Naive thymus-derived CD4-positive, alpha-beta T cell (primary cell): Measurements from ENCODE around the gene PLA2G1B. TPM values are rescaled to one million over a fixed set of nuclear protein-coding genes. Genes with fewer than 3 reads are reported as not detected.
"Not testable (repeated sequence)": the region's sequence is repeated elsewhere in the genome, so short reads cannot be mapped to it uniquely, and the experiment has no call there.

Source experiments
- ATAC-seq: fragments of 150-1000 bp; cut with Tn5 transposase; 2 replicates; pipeline ENCODE4 v1.10.0; 2021; ENCODE audit warnings: mild to moderate bottlenecking, moderate library complexity
- CTCF ChIA-PET: fragments of 350-600 bp; sonication (Branson Sonifier 250); formaldehyde crosslinking; loops from one replicate; lab custom pipeline; 2021; ENCODE audit warnings: antibody characterized with exemption; lab: Charles Lee
- POLR2A ChIA-PET: fragments of 350-600 bp; sonication (Branson Sonifier 250); formaldehyde crosslinking; loops from one replicate; lab custom pipeline; 2021; ENCODE audit warnings: antibody characterized with exemption, inconsistent platforms; lab: Charles Lee
- DNase-seq, 9 donors: peaks; one replicate each; pipeline versions ENCODE4 v3.0.0 to v3.0.0-alpha.2; 2020 to 2022; ENCODE audit warnings: mixed read lengths in 1 of 9
- H3K27ac ChIP-seq: one replicate; pipeline ENCODE4 v1.7.0; 2013; ENCODE audit warnings: mild to moderate bottlenecking, low read depth, low read length, moderate library complexity
- H3K27me3 ChIP-seq, 2 donors: one replicate each; pipeline ENCODE4 v1.7.0; 2013; ENCODE audit warnings: low read length in 2 of 2, mild to moderate bottlenecking in 2 of 2, moderate library complexity in 2 of 2; ENCODE audit not compliant: control insufficient read depth in 2 of 2, insufficient read depth in 2 of 2
- H3K36me3 ChIP-seq, 3 experiments: 1 replicate in 2 of 3; 2 replicates in 1 of 3; pipeline ENCODE4 v1.7.0; 2013; ENCODE audit warnings: low read length in 3 of 3, mild to moderate bottlenecking in 3 of 3, moderate library complexity in 1 of 3; ENCODE audit not compliant: insufficient read depth in 3 of 3, control insufficient read depth in 2 of 3
- H3K4me1 ChIP-seq, 2 donors: one replicate each; pipeline ENCODE4 v1.7.0; 2013; ENCODE audit warnings: low read length in 2 of 2, mild to moderate bottlenecking in 2 of 2, moderate library complexity in 1 of 2; ENCODE audit not compliant: control insufficient read depth in 2 of 2, insufficient read depth in 2 of 2
- H3K4me3 ChIP-seq: 2 replicates; pipeline ENCODE4 v1.7.0; 2013; ENCODE audit warnings: mild to moderate bottlenecking, low read length
- H3K9me3 ChIP-seq, 3 experiments: 1 replicate in 2 of 3; 2 replicates in 1 of 3; pipeline ENCODE4 v1.7.0; 2013; ENCODE audit warnings: low read length in 3 of 3; ENCODE audit not compliant: control insufficient read depth in 2 of 3
- H3K27ac Mint-ChIP-seq, 9 donors: one replicate each; pipeline ENCODE4 v1.8.0; 2020 to 2022; ENCODE audit warnings: mixed read lengths in 9 of 9, mild to moderate bottlenecking in 8 of 9, moderate library complexity in 5 of 9, inconsistent platforms in 2 of 9
- H3K27me3 Mint-ChIP-seq, 5 donors: one replicate each; pipeline ENCODE4 v1.8.0; 2021 to 2022; ENCODE audit warnings: mixed read lengths in 5 of 5, mild to moderate bottlenecking in 1 of 5
- H3K36me3 Mint-ChIP-seq, 5 donors: one replicate each; pipeline ENCODE4 v1.8.0; 2020 to 2022; ENCODE audit warnings: mixed read lengths in 5 of 5, mild to moderate bottlenecking in 3 of 5, inconsistent platforms in 1 of 5
- H3K4me1 Mint-ChIP-seq, 7 donors: one replicate each; pipeline ENCODE4 v1.8.0; 2020 to 2022; ENCODE audit warnings: mixed read lengths in 7 of 7, mild to moderate bottlenecking in 3 of 7, inconsistent platforms in 1 of 7
- H3K4me3 Mint-ChIP-seq, 10 donors: one replicate each; pipeline ENCODE4 v1.8.0; 2020 to 2022; ENCODE audit warnings: mild to moderate bottlenecking in 10 of 10, mixed read lengths in 10 of 10, moderate library complexity in 6 of 10, inconsistent platforms in 2 of 10
- H3K9me3 Mint-ChIP-seq, 11 donors: one replicate each; pipeline ENCODE4 v1.8.0; 2020 to 2022; ENCODE audit warnings: mixed read lengths in 11 of 11, mild to moderate bottlenecking in 4 of 11, inconsistent platforms in 1 of 11, moderate library complexity in 1 of 11
- intact Hi-C, 2 donors: fragments of 100-400 bp; cut with micrococcal nuclease; formaldehyde crosslinking; loops; one replicate each; pipeline ENCODE4 v1.15.1; 2023
- polyA plus RNA-seq, 2 donors: library from polyadenylated mRNA; unstranded; fragments of 300-500 nt; fragmentation: Illumina TruSeq; gene quantifications; one replicate each; pipeline ENCODE4 v1.2.3, GENCODE V29; 2021
- total RNA-seq, 6 experiments: library from RNA in 5 of 6; stranded (reverse) in 5 of 6; gene quantifications; 1 replicate in 5 of 6; 2 replicates in 1 of 6; pipeline ENCODE4 v1.2.3 and lab custom pipeline; 2021 to 2026

The PLA2G1B gene
- total and polyA plus RNA-seq, 7 experiments from 2014 or later = 0.92 to 1.5 TPM; not detected in 5

- H3K4me1 ChIP-seq = no peaks in the 10 kb centered on the region
- H3K27me3 ChIP-seq = no peaks in the 10 kb centered on the region
- intact Hi-C loops = no loop called here
- peaks cover 0 to 5% (median 0%) of the 10 kb centered on the region in 3 experiments for H3K9me3 ChIP-seq
- no peak overlapping the region for H3K4me3 ChIP-seq
- H3K27me3 Mint-ChIP-seq = peaks cover 0 to 17% (median 7%) of the 10 kb centered on the region in 5 donors
- H3K4me3 Mint-ChIP-seq = no peak overlapping the region
- ChIA-PET CTCF (no interaction called here), POLR2A (no interaction called here)
- H3K4me1 Mint-ChIP-seq = no peaks in the 10 kb centered on the region
- H3K27ac Mint-ChIP-seq = no peak overlapping the region
- peaks cover 0 to 7% (median 5%) of the 10 kb centered on the region in 5 donors for H3K36me3 Mint-ChIP-seq
- ATAC-seq (no peak), DNase-seq (no peak)
- H3K27ac ChIP-seq = no peak overlapping the region
- no peaks in the 10 kb centered on the region for H3K36me3 ChIP-seq
- H3K9me3 Mint-ChIP-seq = peaks cover 0 to 15% (median 10%) of the 10 kb centered on the region in 11 donors
Observed at GRCh38 chr12:120342175-120343038, 14.8 kb upstream of the PLA2G1B start.

- Mint-ChIP-seq H3K36me3 (peaks cover 0 to 10% (median 9%) of the 10 kb centered on the region in 5 donors), H3K4me3 (no peak overlapping the region), H3K4me1 (peaks cover 0 to 5% (median 0%) of the 10 kb centered on the region in 7 donors), H3K9me3 (peaks cover 0 to 29% (median 16%) of the 10 kb centered on the region in 11 donors), H3K27me3 (peaks cover 0 to 15% (median 5%) of the 10 kb centered on the region in 5 donors), H3K27ac (no peak overlapping the region)
- DNase-seq = no peak
- intact Hi-C loops = no loop called here
- ChIA-PET POLR2A (no interaction called here), CTCF (no interaction called here)
- no peak overlapping the region for H3K27ac ChIP-seq
- H3K9me3 ChIP-seq = peaks cover 0 to 14% (median 0%) of the 10 kb centered on the region in 3 experiments
- H3K4me3 ChIP-seq = no peak overlapping the region
- H3K27me3 ChIP-seq = no peaks in the 10 kb centered on the region
- no peaks in the 10 kb centered on the region for H3K4me1 ChIP-seq
- no peaks in the 10 kb centered on the region for H3K36me3 ChIP-seq
- ATAC-seq = no peak
Observed at GRCh38 chr12:120339256-120339655, 11.7 kb upstream of the PLA2G1B start.

- intact Hi-C loops = no loop called here
- POLR2A ChIA-PET = no interaction called here
- Mint-ChIP-seq H3K36me3 (peaks cover 0 to 10% (median 9%) of the 10 kb centered on the region in 5 donors), H3K27ac (no peak overlapping the region), H3K4me1 (peaks cover 0 to 5% (median 0%) of the 10 kb centered on the region in 7 donors), H3K27me3 (peaks cover 0 to 15% (median 5%) of the 10 kb centered on the region in 5 donors), H3K4me3 (no peak overlapping the region), H3K9me3 (peaks cover 0 to 29% (median 16%) of the 10 kb centered on the region in 11 donors)
- ATAC-seq = no peak
- Histone ChIP-seq H3K36me3 (no peaks in the 10 kb centered on the region), H3K4me3 (no peak overlapping the region), H3K4me1 (no peaks in the 10 kb centered on the region), H3K27me3 (no peaks in the 10 kb centered on the region), H3K9me3 (peaks cover 0 to 14% (median 0%) of the 10 kb centered on the region in 3 experiments), H3K27ac (no peak overlapping the region)
- CTCF ChIA-PET = no interaction called here
- DNase-seq = no peak
Observed at GRCh38 chr12:120337730-120338129, 10.2 kb upstream of the PLA2G1B start.

GRCh38 chr12:120336392-120336791 lies 8.8 kb upstream of the PLA2G1B start:
- H3K27me3 ChIP-seq, DNase-seq, H3K36me3 ChIP-seq, ATAC-seq, H3K4me3 ChIP-seq, CTCF ChIA-PET, intact Hi-C loops, H3K27ac ChIP-seq, H3K4me1 Mint-ChIP-seq, H3K27ac Mint-ChIP-seq, POLR2A ChIA-PET, H3K4me3 Mint-ChIP-seq, H3K4me1 ChIP-seq: not testable (repeated sequence)
- H3K9me3 ChIP-seq = peaks cover 0 to 14% (median 0%) of the 10 kb centered on the region in 3 experiments
- Mint-ChIP-seq H3K9me3 (peaks cover 0 to 29% (median 16%) of the 10 kb centered on the region in 11 donors), H3K36me3 (peaks cover 0 to 10% (median 9%) of the 10 kb centered on the region in 5 donors), H3K27me3 (peaks cover 0 to 12% (median 8%) of the 10 kb centered on the region in 5 donors)

GRCh38 chr12:120335447-120335846 lies 7.9 kb upstream of the PLA2G1B start:
- H3K4me1 Mint-ChIP-seq, intact Hi-C loops, H3K4me3 ChIP-seq, H3K36me3 ChIP-seq, H3K27me3 ChIP-seq, ATAC-seq, H3K4me3 Mint-ChIP-seq, CTCF ChIA-PET, H3K4me1 ChIP-seq, H3K27ac ChIP-seq, H3K27ac Mint-ChIP-seq: not testable (repeated sequence)
- POLR2A ChIA-PET = interaction anchor here (0.7 kb wide), 1 partner anchor 132 kb away, joined by 3 read pairs; no protein-coding TSS in a partner anchor
- Mint-ChIP-seq H3K36me3 (peaks cover 0 to 10% (median 9%) of the 10 kb centered on the region in 5 donors), H3K9me3 (peaks cover 0 to 29% (median 16%) of the 10 kb centered on the region in 11 donors), H3K27me3 (peaks cover 0 to 10% (median 4%) of the 10 kb centered on the region in 5 donors)
- peaks cover 0 to 14% (median 0%) of the 10 kb centered on the region in 3 experiments for H3K9me3 ChIP-seq
- DNase-seq = peak in 1 of 9 donors; percentile 26

- ChIA-PET POLR2A (no interaction called here), CTCF (interaction anchor here (0.5 kb wide), 1 partner anchor 1735 kb away, joined by 3 read pairs; no protein-coding TSS in a partner anchor)
- peaks cover 0 to 5% (median 0%) of the 10 kb centered on the region in 7 donors for H3K4me1 Mint-ChIP-seq
- no peak for ATAC-seq
- Histone ChIP-seq H3K4me1 (no peaks in the 10 kb centered on the region), H3K36me3 (no peaks in the 10 kb centered on the region), H3K27ac (no peak overlapping the region), H3K4me3 (no peak overlapping the region), H3K27me3 (no peaks in the 10 kb centered on the region), H3K9me3 (peaks cover 0 to 10% (median 0%) of the 10 kb centered on the region in 3 experiments)
- no peak overlapping the region for H3K27ac Mint-ChIP-seq
- H3K4me3 Mint-ChIP-seq = no peak overlapping the region
- H3K27me3 Mint-ChIP-seq = peaks cover 0 to 7% (median 0%) of the 10 kb centered on the region in 5 donors
- H3K36me3 Mint-ChIP-seq = peaks cover 0 to 7% (median 3%) of the 10 kb centered on the region in 5 donors
- DNase-seq = no peak
- H3K9me3 Mint-ChIP-seq = peaks cover 0 to 17% (median 7%) of the 10 kb centered on the region in 11 donors
- intact Hi-C loops = no loop called here
Observed at GRCh38 chr12:120332523-120332922, 4.9 kb upstream of the PLA2G1B start.
